IPS-11a (cell line): ENCODE results near the gene ASAH2B.
"Not testable (repeated sequence)": the region's sequence is repeated elsewhere in the genome, so short reads cannot be mapped to it uniquely, and the experiment has no call there.

Experiments
- H3K4me3 ChIP-seq: one replicate; pipeline ENCODE4 v1.5.1; 2013; ENCODE audit warnings: low read depth, low read length, control low read depth

The ASAH2B gene

DNA sequence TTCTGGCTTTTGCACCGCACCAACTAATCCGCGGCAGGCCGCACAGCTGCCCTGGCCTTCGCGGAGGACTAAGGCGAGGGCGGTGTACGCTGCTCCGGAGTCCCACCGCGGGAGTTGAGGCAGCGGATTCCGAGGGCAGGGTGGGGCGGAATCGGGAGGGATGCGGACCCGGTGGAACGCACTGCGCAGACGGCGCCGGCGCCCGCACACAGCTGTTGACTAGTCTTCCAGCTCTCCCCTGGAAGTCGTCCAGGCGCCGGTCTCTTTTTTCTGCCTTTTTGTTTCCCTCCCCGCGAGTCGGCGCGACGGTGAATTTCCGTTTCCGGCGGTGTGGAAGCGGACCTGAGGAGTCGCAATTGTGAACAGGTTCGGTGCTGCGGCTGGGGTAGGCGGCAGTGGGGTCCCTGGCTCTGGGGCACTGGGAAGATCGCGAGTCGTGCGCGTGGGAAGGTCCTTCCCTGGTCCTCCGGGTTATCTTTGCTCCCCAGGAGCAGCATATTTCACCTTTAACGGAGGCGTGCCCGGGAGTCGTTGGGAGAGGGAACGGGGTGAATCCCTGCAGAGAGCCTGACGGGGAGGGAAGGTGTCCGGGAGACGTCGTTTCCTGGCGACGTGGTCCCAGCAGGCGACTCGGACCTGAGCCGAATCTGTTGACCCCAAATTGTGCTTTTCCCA, at the start of gene ASAH2B:
TSS of gene ASAH2B (plus strand) at position 319 of the 675 bp plus-strand sequence. CDS start 5,195 bp downstream, outside the sequence.
- peak within 1 kb of the TSS; percentile 87 for H3K4me3 ChIP-seq

DNA sequence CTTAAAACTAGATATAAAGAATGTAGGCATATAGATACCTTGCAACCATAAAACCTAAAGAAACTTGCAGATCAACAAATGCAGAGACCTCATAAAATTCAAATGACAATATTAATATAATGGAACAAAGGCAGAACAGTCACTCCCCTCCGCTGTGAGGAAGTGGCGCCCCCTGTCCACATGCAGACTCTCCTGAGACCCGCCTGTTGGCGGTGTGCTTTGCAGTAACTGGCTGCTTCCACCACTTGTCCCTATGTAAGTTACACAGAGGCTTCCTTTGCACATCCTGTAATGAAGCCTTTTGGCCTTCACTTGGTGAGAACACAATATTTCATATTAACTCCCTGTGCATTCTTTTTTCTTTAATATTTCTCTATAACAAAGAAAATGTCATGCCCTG, 41.9 kb upstream of the ASAH2B start:
- not testable (repeated sequence) for H3K4me3 ChIP-seq

DNA sequence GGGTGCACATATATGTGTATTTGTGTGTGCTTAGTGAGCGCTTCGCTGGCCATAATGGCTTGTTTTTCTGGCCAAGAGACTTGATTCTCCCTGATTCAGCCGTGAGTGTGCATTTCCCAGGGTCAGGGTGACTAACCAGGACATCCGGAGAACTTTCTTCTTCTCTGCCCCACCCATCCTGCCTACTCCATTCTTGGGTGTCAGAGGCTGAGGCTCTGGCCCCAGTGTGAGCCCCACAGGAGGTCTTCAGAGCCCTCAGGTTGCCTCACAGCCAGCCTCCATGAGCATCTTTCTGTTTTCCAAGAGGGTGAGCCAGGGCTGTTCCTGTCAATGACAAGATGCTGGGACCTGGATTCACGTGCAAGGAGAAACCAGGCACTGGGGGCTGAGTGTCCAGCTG, 37.8 kb upstream of the ASAH2B start:
- not testable (repeated sequence) for H3K4me3 ChIP-seq

DNA sequence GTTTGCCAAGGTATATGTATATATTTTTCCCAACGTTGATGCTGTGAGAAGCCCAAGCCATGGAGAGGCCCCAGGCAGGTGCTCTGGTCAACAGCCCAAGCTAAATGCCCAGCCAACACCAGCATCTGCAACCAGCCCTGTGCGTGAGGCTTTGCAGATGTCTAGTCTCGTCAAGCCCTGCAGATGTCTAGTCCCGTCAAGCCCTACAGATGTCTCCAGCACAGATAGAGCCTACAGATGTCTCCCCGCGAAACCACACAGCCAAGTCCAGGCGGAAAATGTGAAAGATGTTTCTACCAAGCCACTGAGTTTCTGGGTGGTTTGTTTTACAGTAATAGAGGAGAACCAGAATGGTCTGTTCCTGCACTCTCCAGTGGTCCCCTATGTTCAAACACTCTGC, 36.7 kb upstream of the ASAH2B start:
- not testable (repeated sequence) for H3K4me3 ChIP-seq

DNA sequence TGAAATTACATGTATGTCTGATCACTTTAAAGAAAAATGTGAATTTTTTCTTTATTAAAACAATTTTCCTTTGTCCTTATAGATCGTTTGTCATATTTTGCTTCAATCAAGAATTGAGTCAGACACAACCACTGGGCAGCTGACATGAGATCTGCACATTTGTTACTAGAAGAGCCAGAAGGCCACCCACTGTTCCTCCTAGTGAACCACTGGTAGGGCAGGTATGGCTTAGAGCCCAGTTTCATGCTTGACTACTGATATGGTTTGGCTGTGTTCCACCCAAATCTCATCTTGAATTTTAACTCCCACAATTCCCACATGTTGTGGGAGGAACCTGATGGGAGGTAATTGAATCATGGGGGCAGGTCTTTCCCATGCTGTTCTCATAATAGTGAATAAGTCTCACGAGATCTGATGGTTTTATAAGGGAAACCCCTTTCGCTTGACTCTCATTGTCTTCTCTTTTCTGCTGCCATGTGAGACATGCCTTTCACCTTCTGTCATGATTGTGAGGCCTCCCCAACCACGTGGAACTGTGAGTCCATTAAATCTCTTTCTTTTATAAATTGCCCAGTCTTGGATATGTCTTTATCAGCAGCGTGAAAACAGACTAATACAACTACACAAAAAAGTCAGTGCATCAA, 35.2 kb upstream of the ASAH2B start:
- H3K4me3 ChIP-seq = not testable (repeated sequence)

DNA sequence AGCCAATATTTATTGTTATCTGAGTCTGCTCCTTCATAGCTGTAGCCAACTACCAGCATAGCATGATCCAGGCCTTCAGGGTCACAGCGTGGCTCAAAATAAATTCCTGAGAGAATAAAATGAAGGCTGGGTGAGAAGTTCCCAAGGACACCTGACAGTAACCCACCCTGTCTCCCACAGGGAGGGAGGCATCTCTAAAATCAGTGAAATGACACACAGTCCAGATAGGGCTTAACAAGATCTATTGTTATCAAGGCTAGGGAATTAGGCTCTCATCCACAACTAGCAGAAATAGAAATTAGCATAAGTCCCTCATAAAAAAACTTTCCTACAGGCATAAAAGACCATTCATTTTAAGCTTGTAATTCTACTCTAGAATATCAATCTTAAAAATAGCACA, 33.7 kb upstream of the ASAH2B start:
- not testable (repeated sequence) for H3K4me3 ChIP-seq

DNA sequence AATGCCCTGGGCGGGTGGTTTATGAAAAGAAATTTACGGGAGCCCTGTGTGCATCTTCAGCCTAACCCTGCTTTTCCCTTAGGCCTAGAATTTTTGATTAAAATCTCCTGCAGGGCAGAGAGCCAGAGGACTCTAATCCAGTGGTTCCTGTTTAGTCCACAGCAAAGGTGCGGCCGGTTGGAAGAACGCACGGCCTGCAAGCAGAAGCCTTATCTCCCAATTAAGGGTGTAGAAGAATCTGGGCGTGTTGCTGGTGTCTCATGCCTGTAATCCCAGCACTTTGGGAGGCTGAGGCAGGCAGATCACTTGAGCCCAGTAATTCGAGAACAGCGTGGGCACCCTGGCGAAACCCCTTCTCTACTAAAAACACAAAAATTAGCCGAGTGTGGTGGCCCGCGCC, 29.5 kb upstream of the ASAH2B start:
- H3K4me3 ChIP-seq = not testable (repeated sequence)

DNA sequence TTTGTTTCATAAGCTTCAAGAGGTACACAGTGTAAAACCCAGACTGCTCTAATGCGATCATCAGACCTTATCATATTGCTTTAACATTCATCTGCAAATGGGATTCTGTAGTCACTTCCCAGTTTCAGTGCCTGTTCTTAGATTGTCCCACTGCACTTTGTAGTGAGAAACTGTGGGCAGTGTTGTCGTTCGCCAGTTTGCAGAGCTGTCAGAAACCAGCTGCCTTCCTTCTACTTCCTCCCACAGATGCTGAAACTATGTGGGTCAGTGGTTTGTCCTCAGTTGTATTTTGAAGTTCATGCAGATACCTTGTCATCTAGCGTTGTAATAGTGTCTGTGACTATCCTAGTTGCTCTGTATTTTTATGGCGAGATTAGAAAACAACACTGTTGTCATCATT, 15.9 kb upstream of the ASAH2B start:
- not testable (repeated sequence) for H3K4me3 ChIP-seq

DNA sequence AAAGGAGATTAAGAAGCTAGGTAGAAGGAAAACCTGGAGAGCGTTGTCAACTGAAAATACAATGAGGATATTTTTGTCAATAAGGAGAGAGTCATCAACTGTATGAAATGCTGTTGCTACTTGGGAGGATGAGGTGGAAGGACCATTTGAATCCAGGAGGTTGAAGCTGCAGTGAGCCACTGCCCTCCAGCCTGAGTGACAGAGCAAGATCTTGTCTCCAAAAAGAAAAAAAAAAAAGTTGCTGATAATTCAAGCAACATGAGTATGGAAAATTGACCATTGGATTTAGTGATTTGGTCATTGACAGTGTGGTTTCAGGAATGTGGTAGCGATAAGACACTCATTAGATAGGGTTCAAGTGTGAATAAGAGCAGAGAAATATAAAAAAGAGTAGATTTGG, 11.6 kb upstream of the ASAH2B start:
- not testable (repeated sequence) for H3K4me3 ChIP-seq

DNA sequence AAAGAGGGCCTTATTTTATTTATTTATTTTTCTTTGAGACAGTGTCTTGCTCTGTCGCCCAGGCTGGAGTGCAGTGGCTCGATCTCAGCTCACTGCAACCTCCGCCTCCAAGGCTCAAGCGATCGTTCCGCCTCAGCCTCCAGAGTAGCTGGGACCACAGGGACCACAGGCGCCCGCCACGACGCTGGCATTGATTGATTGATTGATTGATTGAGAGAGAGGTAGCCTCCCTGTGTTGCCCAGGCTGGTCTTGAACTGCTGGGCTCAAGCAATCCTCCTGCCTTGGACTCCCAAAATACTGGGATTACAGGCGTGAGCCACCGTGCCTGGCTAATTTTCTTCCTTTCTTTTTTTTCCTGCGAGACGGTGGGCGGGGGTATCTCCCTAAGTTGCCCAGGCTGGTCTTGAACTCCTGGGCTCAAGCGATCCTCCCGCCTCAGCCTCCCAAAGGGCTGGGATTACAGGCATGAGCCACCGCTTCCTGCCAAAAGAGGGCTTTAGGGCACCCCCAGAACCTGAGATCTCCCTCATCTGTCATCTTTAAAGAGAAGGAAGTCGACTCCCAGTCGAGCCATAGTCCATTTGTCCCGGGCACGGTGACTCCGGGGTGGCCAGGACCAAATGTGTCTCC, 634 bp upstream of the ASAH2B start:
- peak overlapping the region; percentile 87 for H3K4me3 ChIP-seq

DNA sequence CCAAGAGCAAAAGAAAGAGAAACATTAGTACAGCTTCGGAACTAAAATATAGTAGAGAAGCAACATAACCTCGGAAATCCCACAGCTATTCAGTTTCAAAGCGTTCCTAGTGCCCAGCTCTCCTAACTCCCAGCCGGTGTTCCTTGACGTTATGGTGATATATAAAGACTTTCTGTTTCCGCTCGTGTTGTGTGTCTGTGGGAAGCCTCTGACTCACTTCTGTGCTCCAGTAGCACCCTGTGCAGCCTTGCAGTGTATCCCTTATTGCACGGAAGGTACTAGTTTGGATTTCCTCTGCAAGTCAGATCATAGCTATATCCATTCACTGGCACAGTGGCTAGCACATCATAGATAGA, 535 bp downstream of the ASAH2B start:
- H3K4me3 ChIP-seq = peak overlapping the region; percentile 87

DNA sequence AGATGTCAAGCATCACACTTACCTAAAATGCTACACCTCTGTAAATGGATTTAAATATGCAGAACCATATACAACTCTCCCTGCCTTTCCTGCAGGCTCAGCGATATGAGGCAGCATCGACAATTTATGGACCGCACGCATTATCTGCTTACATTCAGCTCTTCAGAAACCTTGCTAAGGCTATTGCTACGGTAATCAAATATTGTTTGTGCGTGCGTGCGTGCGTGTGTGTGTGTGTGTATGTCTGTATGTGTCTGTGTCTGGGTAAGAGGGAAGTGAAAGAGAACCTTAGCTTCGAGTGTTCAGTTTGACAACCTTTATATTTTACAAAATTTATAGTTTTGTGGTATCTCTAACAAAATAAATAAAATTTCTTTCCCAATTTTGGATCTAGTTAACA, 3.1 kb downstream of the ASAH2B start:
- not testable (repeated sequence) for H3K4me3 ChIP-seq

DNA sequence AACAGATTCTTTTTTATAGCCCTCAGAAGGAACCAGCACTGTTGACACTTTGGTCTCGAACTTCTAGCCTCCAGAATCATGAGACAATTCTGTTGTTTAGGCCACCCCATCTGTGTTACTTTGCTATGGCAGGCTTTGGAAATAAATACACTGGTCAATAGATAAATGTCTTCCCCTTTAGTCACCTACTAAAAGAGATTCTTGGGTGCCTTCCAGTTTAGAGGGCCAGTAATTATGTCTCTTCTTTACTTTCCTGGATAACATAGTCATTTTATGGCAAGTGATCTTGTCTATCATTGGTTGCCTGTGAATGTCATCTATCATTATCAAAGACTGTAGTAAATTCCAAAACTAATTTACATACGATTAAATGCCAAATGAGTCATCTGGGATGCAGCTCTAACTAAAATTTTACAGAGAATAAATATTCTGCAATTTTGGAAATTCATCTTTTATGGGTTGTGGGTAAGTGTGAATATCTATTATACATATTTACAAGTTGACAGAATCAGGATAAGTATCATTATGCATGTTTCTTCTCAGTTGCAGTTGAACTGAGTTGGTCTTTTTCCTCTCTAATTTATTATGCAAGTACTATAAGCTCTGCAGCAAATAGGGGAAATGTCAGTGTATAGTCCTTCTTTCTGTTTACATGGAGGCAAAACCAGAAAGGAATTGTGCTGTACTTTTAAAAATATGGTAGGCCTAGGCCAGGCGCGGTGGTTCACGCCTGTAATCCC, 27.2 kb downstream of the ASAH2B start:
- not testable (repeated sequence) for H3K4me3 ChIP-seq

DNA sequence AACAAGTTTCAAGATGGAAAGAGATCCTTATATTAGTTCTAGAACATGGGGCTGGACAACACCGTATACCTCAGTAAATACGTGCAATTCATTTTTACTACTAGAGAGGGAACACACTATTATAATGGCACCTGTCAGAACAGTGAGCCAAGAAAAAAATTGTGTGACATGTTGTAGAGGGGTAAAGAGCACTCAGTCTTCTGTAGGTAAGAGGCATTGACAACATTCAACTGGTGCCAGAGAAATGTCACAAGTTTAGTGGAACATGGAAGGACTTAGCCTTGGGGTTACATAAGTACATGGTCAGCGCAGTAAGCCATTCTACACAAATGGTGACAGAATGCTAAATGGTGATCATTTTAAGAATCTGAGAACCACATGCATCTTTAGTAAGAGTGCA, 32.3 kb downstream of the ASAH2B start:
- not testable (repeated sequence) for H3K4me3 ChIP-seq

DNA sequence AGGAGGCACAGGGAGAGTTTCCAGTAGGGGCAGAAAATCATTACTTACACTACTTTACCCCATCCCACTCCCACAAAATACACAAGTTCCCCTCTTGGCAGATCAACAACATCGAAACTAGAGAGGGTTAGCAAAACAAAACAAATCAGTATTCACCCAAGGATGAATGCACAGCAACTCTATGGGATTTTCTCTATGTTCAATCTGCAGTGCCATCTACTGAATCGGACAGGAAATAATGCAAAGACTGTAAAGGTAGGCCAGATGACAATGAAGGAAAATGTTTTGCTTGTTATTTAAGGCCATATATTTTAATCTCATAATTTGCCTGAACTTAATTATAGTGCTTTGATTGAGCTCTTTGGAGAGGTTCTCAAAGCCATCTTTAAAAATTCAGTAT, 35.1 kb downstream of the ASAH2B start:
- not testable (repeated sequence) for H3K4me3 ChIP-seq

DNA sequence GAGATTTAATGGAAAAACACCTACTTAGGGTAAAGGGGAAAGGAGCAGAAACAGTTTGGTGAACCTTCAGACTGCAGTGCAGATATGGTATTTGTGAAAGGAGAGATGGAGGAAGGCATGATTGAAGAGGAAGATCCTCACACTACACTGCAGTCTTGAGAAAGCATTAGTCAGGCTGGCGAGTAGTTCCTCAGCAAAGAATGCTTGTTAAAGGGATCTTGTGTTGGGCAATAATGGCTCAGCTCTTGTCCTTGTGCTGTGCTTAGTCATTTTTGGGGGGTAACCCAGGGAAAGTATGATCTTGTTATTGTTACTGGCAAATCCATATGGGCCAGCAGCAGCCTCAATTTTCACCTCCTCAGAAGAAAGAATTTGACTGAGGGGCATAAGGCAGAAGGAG, 40.3 kb downstream of the ASAH2B start:
- H3K4me3 ChIP-seq = not testable (repeated sequence)

DNA sequence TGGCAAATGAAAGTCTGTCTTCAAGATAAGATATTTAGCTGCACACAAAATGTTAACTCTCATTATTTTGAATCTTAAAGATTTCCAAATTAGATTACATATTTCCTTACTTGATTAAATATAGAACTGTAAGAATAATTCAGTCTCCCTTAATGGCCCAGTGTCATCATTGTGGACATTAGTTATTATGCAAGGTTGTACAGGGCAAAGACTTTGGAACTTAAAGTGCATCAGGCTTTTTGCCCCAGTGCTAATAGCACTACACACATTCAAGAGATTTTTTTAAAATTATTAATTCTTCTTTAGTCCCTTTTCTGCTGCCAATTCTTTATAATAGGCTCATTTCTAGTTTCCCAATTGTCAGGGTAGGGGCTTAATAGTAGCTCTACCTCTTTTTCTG, 42.3 kb downstream of the ASAH2B start:
- not testable (repeated sequence) for H3K4me3 ChIP-seq

DNA sequence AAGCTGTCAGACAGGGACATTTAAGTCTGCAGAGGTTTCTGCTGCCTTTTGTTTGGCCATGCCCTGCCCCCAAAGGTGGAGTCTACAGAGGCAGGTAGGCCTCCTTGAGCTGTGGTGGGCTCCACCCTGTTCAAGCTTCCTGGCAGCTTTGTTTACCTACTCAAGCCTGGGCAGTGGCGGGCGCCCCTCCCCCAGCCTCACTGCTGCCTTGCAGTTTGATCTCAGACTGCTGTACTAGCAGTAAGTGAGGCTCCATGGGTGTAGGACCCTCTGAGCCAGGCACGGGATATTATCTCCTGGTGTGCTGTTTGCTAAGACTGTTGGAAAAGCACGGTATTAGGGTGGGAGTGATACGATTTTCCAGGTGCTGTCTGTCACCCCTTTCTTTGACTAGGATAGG, 48.2 kb downstream of the ASAH2B start:
- H3K4me3 ChIP-seq = not testable (repeated sequence)

DNA sequence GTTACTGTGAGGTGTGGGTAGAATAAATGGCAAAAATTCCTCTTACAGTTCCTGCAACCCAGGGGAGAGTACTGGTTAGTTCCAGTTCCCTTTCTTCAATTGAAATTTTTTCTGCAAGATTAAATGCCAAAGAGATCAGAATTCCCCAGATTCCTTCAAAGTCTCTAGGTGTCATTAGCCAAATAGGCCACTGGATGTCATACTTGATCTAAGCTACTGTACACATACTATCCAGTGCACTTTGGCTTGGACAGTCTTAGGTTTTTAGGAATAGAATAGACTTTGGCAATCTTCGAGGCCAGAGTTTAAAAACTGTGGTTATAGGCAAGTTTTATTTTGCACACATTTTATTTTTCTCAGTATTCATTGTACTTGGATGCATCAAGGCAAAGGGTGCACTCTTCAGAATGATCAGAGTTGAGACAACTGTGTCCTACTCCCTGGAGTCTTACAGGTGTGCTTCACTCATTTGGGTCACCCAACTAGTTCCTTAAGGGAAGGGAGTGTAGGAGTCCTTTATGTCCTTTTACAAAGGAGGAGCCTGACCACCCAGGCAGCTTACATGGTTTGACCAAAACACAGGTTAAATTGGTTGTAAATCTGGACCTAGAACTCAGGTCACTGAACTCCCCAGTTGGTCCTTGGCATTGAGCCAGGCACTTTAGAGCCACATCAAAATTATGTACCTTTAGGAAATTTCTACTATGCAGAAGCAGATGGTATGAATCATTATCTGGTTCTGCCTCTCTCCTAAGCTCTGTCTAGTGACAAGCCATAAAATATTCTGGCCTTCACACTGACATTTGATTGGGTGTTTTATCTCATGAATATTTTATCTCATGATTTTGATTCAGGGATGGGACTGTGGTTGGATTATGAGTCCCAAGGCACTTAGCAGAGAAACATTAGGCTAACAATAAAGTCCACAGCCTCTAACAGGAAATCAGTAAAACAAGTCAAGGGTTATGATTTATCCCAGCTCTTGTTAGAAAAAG, 49.5 kb downstream of the ASAH2B start:
- no peak overlapping the region for H3K4me3 ChIP-seq

DNA sequence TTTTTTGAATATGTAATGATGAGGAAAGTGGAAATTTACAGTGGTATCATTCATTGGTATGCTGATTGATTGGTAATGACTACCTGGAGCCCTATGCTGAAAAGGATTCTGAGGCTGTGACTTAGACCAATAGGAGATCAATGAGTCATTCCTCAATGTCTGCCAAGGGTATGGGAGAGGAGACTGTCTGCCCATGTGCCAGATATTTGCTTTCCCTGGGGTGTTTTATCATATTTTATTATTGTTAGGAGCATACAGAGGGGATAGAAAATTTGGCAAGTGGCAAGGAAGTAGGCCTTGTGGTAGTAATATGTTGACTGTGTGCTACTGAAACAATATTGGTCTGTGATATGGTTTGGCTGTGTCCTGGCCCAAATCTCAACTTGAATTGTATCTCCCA, 54.8 kb downstream of the ASAH2B start:
- H3K4me3 ChIP-seq = no peak overlapping the region

DNA sequence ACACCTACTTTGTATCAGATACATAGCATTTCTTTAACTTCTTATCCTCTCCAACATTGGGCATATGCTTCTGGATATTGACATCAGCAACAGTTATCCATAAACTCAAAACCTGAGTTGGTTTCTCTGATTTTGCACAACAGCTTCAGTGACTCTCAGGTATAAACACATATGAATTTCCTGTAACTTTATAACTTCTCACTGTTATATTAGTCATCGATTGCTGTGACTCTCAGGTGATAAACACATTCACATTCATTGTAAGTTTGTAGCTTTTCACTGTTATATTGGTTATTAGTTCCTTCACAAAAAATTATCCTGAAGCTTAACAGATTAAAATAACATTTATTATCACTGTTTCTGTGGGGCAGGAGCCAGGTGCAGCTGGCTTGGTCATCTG, 57.0 kb downstream of the ASAH2B start:
- no peak overlapping the region for H3K4me3 ChIP-seq
